Measurements from ENCODE around the gene ADRA2B. TPM values are rescaled to one million over a fixed set of nuclear protein-coding genes. Genes with fewer than 3 reads are reported as not detected.
"Not testable (repeated sequence)": the region's sequence is repeated elsewhere in the genome, so short reads cannot be mapped to it uniquely, and the experiment has no call there.

ADRA2B gene
- 0.03 TPM in 1 of 2 replicates, not detected in the other for total RNA-seq (2014; rRNA removed; shearing (Covaris generic); ENCODE audit: low replicate concordance)

- peak; percentile 23 for DNase-seq
- Histone ChIP-seq H3K4me3 (peak within 1 kb of the TSS; percentile 34; the same call in 1 of the 2 replicates), H3K9me3 (no peaks in the 10 kb centered on the region), H3K27me3 (no peaks in the 10 kb centered on the region; the same call in 1 of the 2 replicates), H3K36me3 (no peaks in the 10 kb centered on the region)
Observed at GRCh38 chr2:96116424-96116878, at the start of gene ADRA2B. TSS of gene ADRA2B (minus strand) at chr2:96116571. CDS start at chr2:96116149, 422 bp downstream.

GRCh38 chr2:96164459-96165184 is 48.3 kb upstream of the ADRA2B start:
- Histone ChIP-seq H3K36me3 (no peaks in the 10 kb centered on the region), H3K4me3 (no peak overlapping the region), H3K27me3 (no peaks in the 10 kb centered on the region), H3K9me3 (no peaks in the 10 kb centered on the region)
- no peak for DNase-seq

- no peak for DNase-seq
Observed at GRCh38 chr2:96163768-96164429, 47.5 kb upstream of the ADRA2B start.

GRCh38 chr2:96163415-96163767 is 47.0 kb upstream of the ADRA2B start:
- Histone ChIP-seq H3K36me3 (no peaks in the 10 kb centered on the region), H3K9me3 (no peaks in the 10 kb centered on the region), H3K27me3 (no peaks in the 10 kb centered on the region), H3K4me3 (no peak overlapping the region)
- DNase-seq = no peak

More at GRCh38 chr2:96163768-96164429, 47.5 kb upstream of the ADRA2B start:
- H3K9me3 ChIP-seq = no peaks in the 10 kb centered on the region
- H3K4me3 ChIP-seq = no peak overlapping the region
- H3K36me3 ChIP-seq = no peaks in the 10 kb centered on the region
- H3K27me3 ChIP-seq = no peaks in the 10 kb centered on the region

- H3K27me3 ChIP-seq = no peaks in the 10 kb centered on the region
- DNase-seq = no peak
- H3K4me3 ChIP-seq = no peak overlapping the region
- H3K9me3 ChIP-seq = no peaks in the 10 kb centered on the region
- H3K36me3 ChIP-seq = no peaks in the 10 kb centered on the region
Observed at GRCh38 chr2:96161898-96162297, 45.5 kb upstream of the ADRA2B start.

GRCh38 chr2:96160366-96160765 is 44.0 kb upstream of the ADRA2B start:
- H3K36me3 ChIP-seq, H3K9me3 ChIP-seq, DNase-seq, H3K27me3 ChIP-seq, H3K4me3 ChIP-seq: not testable (repeated sequence)

GRCh38 chr2:96159084-96159830 is 42.9 kb upstream of the ADRA2B start:
- H3K9me3 ChIP-seq = no peaks in the 10 kb centered on the region
- no peaks in the 10 kb centered on the region for H3K27me3 ChIP-seq
- H3K4me3 ChIP-seq = no peak overlapping the region
- DNase-seq = no peak
- H3K36me3 ChIP-seq = no peaks in the 10 kb centered on the region

GRCh38 chr2:96158554-96158940 is 42.2 kb upstream of the ADRA2B start:
- Histone ChIP-seq H3K4me3 (no peak overlapping the region), H3K9me3 (no peaks in the 10 kb centered on the region), H3K36me3 (no peaks in the 10 kb centered on the region), H3K27me3 (no peaks in the 10 kb centered on the region)
- DNase-seq = no peak

- no peak for DNase-seq
- no peak overlapping the region for H3K4me3 ChIP-seq
Observed at GRCh38 chr2:96157649-96158553, 41.5 kb upstream of the ADRA2B start.

GRCh38 chr2:96156926-96157648 is 40.7 kb upstream of the ADRA2B start:
- Histone ChIP-seq H3K4me3 (no peak overlapping the region), H3K27me3 (no peaks in the 10 kb centered on the region), H3K36me3 (no peaks in the 10 kb centered on the region), H3K9me3 (no peaks in the 10 kb centered on the region)
- DNase-seq = no peak

More at GRCh38 chr2:96157649-96158553, 41.5 kb upstream of the ADRA2B start:
- Histone ChIP-seq H3K36me3 (no peaks in the 10 kb centered on the region), H3K27me3 (no peaks in the 10 kb centered on the region), H3K9me3 (no peaks in the 10 kb centered on the region)

GRCh38 chr2:96156011-96156820 is 39.8 kb upstream of the ADRA2B start:
- Histone ChIP-seq H3K4me3 (no peak overlapping the region), H3K9me3 (no peaks in the 10 kb centered on the region), H3K27me3 (no peaks in the 10 kb centered on the region), H3K36me3 (no peaks in the 10 kb centered on the region)
- DNase-seq = no peak

GRCh38 chr2:96154506-96155380 is 38.4 kb upstream of the ADRA2B start:
- Histone ChIP-seq H3K36me3 (no peaks in the 10 kb centered on the region), H3K27me3 (no peaks in the 10 kb centered on the region), H3K4me3 (no peak overlapping the region), H3K9me3 (no peaks in the 10 kb centered on the region)
- DNase-seq = no peak

- no peaks in the 10 kb centered on the region for H3K36me3 ChIP-seq
- no peak for DNase-seq
- no peak overlapping the region for H3K4me3 ChIP-seq
- H3K27me3 ChIP-seq = no peaks in the 10 kb centered on the region
- H3K9me3 ChIP-seq = no peaks in the 10 kb centered on the region
Observed at GRCh38 chr2:96153991-96154431, 37.6 kb upstream of the ADRA2B start.

GRCh38 chr2:96153291-96153713 is 36.9 kb upstream of the ADRA2B start:
- H3K9me3 ChIP-seq = no peaks in the 10 kb centered on the region
- no peak overlapping the region for H3K4me3 ChIP-seq
- DNase-seq = no peak
- no peaks in the 10 kb centered on the region for H3K36me3 ChIP-seq
- H3K27me3 ChIP-seq = no peaks in the 10 kb centered on the region

Data from MG63 (cell line).